Thoracic aorta endothelial cell (primary cell): ENCODE data around the gene RCSD1. TPM values are rescaled to one million over a fixed set of nuclear protein-coding genes. Genes with fewer than 3 reads are reported as not detected.

Experiments used
- total RNA-seq: library from RNA; depleted of rRNA; stranded (reverse); fragments of >200 nt; gene quantifications from 2 replicates; pipeline ENCODE4 v1.2.3, GENCODE V29; 2012

Gene RCSD1
- 0.07 TPM in 1 of 2 replicates, not detected in the other for total RNA-seq

GRCh38 chr1:167629681-167630567 lies at the start of gene RCSD1:
TSS of gene RCSD1 (plus strand) at chr1:167630232. CDS start at chr1:167630424, 192 bp downstream.

GRCh38 chr1:167721617-167722151 lies 91.7 kb downstream of the RCSD1 start, which contains the start of gene MPZL1:
TSS of gene MPZL1 (plus strand) at chr1:167721982. CDS start at chr1:167722152, 170 bp downstream.

Other genes with a start within 250 kb of the RCSD1 start
- 0.14 and 0.53 TPM in 2 replicates for gene CD247, start 111.7 kb upstream of the RCSD1 start, total RNA-seq
- 27.0 and 29.8 TPM in 2 replicates for gene CREG1, start 76.5 kb upstream of the RCSD1 start, total RNA-seq
- gene MPZL1, start 91.8 kb downstream of the RCSD1 start, total RNA-seq, result 136 and 144 TPM in 2 replicates